Keratinocyte (primary cell): ENCODE data around the gene S100A1. TPM values are rescaled to one million over a fixed set of nuclear protein-coding genes. Genes with fewer than 3 reads are reported as not detected.

Experiments used
- DNase-seq: peaks from one replicate; pipeline ENCODE4 v3.0.0-alpha.2; 2011; ENCODE audit warnings: low read depth, missing footprints, low spot score
- FAIRE-seq: peaks from 2 replicates; lab custom pipeline; 2011; peaks lifted over from hg19 to GRCh38; lab: Jason Lieb, UNC
- H2AFZ ChIP-seq: 2 replicates; pipeline ENCODE4 v1.6.0; 2012; ENCODE audit warnings: low read length, control low read depth, inconsistent platforms; ENCODE audit not compliant: control insufficient read depth
- H3K27ac ChIP-seq: 2 replicates; pipeline ENCODE4 v1.5.1; 2011; ENCODE audit warnings: low read length; ENCODE audit not compliant: control insufficient read depth, insufficient read depth
- H3K27me3 ChIP-seq: 3 replicates; pipeline ENCODE4 v1.6.0; 2011; ENCODE audit warnings: low read length; ENCODE audit not compliant: control insufficient read depth, insufficient read depth; ENCODE audit errors: extremely low read depth
- H3K36me3 ChIP-seq, 2 experiments: 2 replicates in 1 of 2; 3 replicates in 1 of 2; pipeline ENCODE4 v1.5.1; 2011; ENCODE audit warnings: low read length in 2 of 2, mild to moderate bottlenecking in 1 of 2; ENCODE audit not compliant: control insufficient read depth in 2 of 2, insufficient read depth in 2 of 2; ENCODE audit errors: extremely low read depth in 1 of 2
- H3K4me1 ChIP-seq: 3 replicates; pipeline ENCODE4 v1.5.1; 2011; ENCODE audit warnings: low read length; ENCODE audit not compliant: control insufficient read depth, insufficient read depth; ENCODE audit errors: extremely low read depth
- H3K4me2 ChIP-seq: 3 replicates; pipeline ENCODE4 v1.6.0; 2011; ENCODE audit warnings: low read depth, low read length; ENCODE audit not compliant: control insufficient read depth, insufficient read depth; ENCODE audit errors: extremely low read depth
- H3K4me3 ChIP-seq, 3 experiments: fragments of 200-600 bp in 1 of 3; sonication (generic) in 1 of 3; 2 replicates in 2 of 3; 3 replicates in 1 of 3; pipeline ENCODE4 v1.5.1; 2011 to 2016; ENCODE audit warnings: low read length in 3 of 3, mild to moderate bottlenecking in 3 of 3, control low read depth in 2 of 3, inconsistent platforms in 1 of 3, low read depth in 1 of 3, mixed read lengths in 1 of 3, mixed run types in 1 of 3, moderate library complexity in 1 of 3; ENCODE audit not compliant: control insufficient read depth in 2 of 3, insufficient read depth in 2 of 3; ENCODE audit errors: extremely low read depth in 1 of 3
- H3K79me2 ChIP-seq: 2 replicates; pipeline ENCODE4 v1.6.0; 2012; ENCODE audit warnings: low read length; ENCODE audit not compliant: control insufficient read depth, insufficient read depth
- H3K9ac ChIP-seq: 3 replicates; pipeline ENCODE4 v1.6.0; 2011; ENCODE audit warnings: low read length; ENCODE audit not compliant: control insufficient read depth, insufficient read depth; ENCODE audit errors: extremely low read depth
- H3K9me1 ChIP-seq: 3 replicates; pipeline ENCODE4 v1.6.0; 2011; ENCODE audit warnings: low read length; ENCODE audit not compliant: control insufficient read depth, insufficient read depth; ENCODE audit errors: extremely low read depth
- H3K9me3 ChIP-seq: 2 replicates; pipeline ENCODE4 v1.5.1; 2012; ENCODE audit warnings: low read depth, low read length; ENCODE audit not compliant: control insufficient read depth
- H4K20me1 ChIP-seq: 3 replicates; pipeline ENCODE4 v1.6.0; 2011; ENCODE audit warnings: low read length; ENCODE audit not compliant: control insufficient read depth, insufficient read depth; ENCODE audit errors: extremely low read depth
- EZH2 ChIP-seq: IDR thresholded peaks from one replicate; pipeline ENCODE4 v1.6.1; 2012; ENCODE audit warnings: inconsistent platforms, mild to moderate bottlenecking, low read length, moderate library complexity
- dilution Hi-C: fragments of 300-500 bp; cut with MboI; formaldehyde crosslinking; loops from one replicate; pipeline ENCODE4 v1.7.0; 2020; ENCODE audit warnings: low sequenced_read_pairs; ENCODE audit not compliant: extremely low pct_ligation_motif_present
- polyA plus RNA-seq, 5 experiments: library from polyadenylated mRNA; depleted of rRNA in 3 of 5; stranded (reverse) in 3 of 5; stranded (forward) in 1 of 5; unstranded in 1 of 5; fragments of >200 nt; gene quantifications; 1 replicate in 1 of 5; 2 replicates in 3 of 5; 3 replicates in 1 of 5; pipeline versions ENCODE4 v1.2.1 to v1.2.3, GENCODE V29; 2011 to 2012; ENCODE audit warnings: missing spikeins in 2 of 5, low read depth in 1 of 5, low replicate concordance in 1 of 5
- TF ChIP-seq, protein P1 (sequence below), 3 experiments: IDR thresholded peaks in 1 of 3; conservative IDR thresholded peaks in 1 of 3; optimal IDR thresholded peaks in 1 of 3; 2 replicates in 2 of 3; 3 replicates in 1 of 3; pipeline versions ENCODE3 to v1.5.1; 2011; ENCODE audit warnings: low read length in 3 of 3, mild to moderate bottlenecking in 3 of 3, moderate library complexity in 2 of 3, control low read depth in 1 of 3, inconsistent platforms in 1 of 3; ENCODE audit not compliant: insufficient read depth in 2 of 3; ENCODE audit errors: extremely low read depth in 1 of 3

The S100A1 gene
- polyA plus RNA-seq, 1 donor (not counting 4 experiments of a cell fraction or from before 2014, with no cell fraction given) = 0.12 TPM

GRCh38 chr1:153606194-153606593 lies 22.0 kb upstream of the S100A1 start:
- peaks cover 5% of the 10 kb centered on the region for H4K20me1 ChIP-seq
- TF ChIP-seq EZH2 = no peak
- TF ChIP-seq, protein P1, sequence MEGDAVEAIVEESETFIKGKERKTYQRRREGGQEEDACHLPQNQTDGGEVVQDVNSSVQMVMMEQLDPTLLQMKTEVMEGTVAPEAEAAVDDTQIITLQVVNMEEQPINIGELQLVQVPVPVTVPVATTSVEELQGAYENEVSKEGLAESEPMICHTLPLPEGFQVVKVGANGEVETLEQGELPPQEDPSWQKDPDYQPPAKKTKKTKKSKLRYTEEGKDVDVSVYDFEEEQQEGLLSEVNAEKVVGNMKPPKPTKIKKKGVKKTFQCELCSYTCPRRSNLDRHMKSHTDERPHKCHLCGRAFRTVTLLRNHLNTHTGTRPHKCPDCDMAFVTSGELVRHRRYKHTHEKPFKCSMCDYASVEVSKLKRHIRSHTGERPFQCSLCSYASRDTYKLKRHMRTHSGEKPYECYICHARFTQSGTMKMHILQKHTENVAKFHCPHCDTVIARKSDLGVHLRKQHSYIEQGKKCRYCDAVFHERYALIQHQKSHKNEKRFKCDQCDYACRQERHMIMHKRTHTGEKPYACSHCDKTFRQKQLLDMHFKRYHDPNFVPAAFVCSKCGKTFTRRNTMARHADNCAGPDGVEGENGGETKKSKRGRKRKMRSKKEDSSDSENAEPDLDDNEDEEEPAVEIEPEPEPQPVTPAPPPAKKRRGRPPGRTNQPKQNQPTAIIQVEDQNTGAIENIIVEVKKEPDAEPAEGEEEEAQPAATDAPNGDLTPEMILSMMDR (optimal IDR thresholded peaks at IDR 0.05 in 1 of 3, IDR thresholded peaks at IDR 0.05 in 1 of 3, conservative IDR thresholded peaks at IDR 0.05 in 1 of 3; ENCODE audit: extremely low read depth in 1 of 3, insufficient read depth in 2 of 3, low read length in 3 of 3) = no peak
- dilution Hi-C loops = no loop called here
- no peak overlapping the region for H2AFZ ChIP-seq
- H3K27me3 ChIP-seq = no peaks in the 10 kb centered on the region
- DNase-seq (no peak), FAIRE-seq (no peak)
- no peak overlapping the region for H3K4me3 ChIP-seq
- peaks cover 27% of the 10 kb centered on the region for H3K4me1 ChIP-seq
- peaks cover 27 to 40% of the 10 kb centered on the region in 2 experiments for H3K36me3 ChIP-seq
- H3K79me2 ChIP-seq = peaks cover 32% of the 10 kb centered on the region
- H3K27ac ChIP-seq = no peak overlapping the region
- H3K9me3 ChIP-seq = no peaks in the 10 kb centered on the region
- H3K4me2 ChIP-seq = no peak overlapping the region
- no peaks in the 10 kb centered on the region for H3K9me1 ChIP-seq
- no peak overlapping the region for H3K9ac ChIP-seq

- Histone ChIP-seq H3K27me3 (no peaks in the 10 kb centered on the region), H3K4me2 (peak overlapping the region; percentile 98), H3K4me1 (peaks cover 27% of the 10 kb centered on the region), H3K9ac (no peak overlapping the region), H3K79me2 (peaks cover 43% of the 10 kb centered on the region), H3K9me1 (no peaks in the 10 kb centered on the region), H3K4me3 (peak overlapping the region in 1 of 3 experiments; percentile 13), H3K36me3 (peaks cover 27 to 48% of the 10 kb centered on the region in 2 experiments), H4K20me1 (peaks cover 5% of the 10 kb centered on the region), H3K9me3 (no peaks in the 10 kb centered on the region), H3K27ac (peak overlapping the region; percentile 19), H2AFZ (no peak overlapping the region)
- FAIRE-seq (no peak), DNase-seq (no peak)
- dilution Hi-C loops = no loop called here
- TF ChIP-seq EZH2 = no peak
- TF ChIP-seq, protein P1 (optimal IDR thresholded peaks at IDR 0.05 in 1 of 3, IDR thresholded peaks at IDR 0.05 in 1 of 3, conservative IDR thresholded peaks at IDR 0.05 in 1 of 3; ENCODE audit: extremely low read depth in 1 of 3, insufficient read depth in 2 of 3, low read length in 3 of 3) = no peak
These were observed 20.9 kb upstream of the S100A1 start for GRCh38 chr1:153607381-153607780.
